K562 (cell line): ENCODE data around the gene HOXB3. TPM values are rescaled to one million over a fixed set of nuclear protein-coding genes. Genes with fewer than 3 reads are reported as not detected.

Experiments
- AFF4 ChIP-seq: sonication (generic); formaldehyde crosslinking; IDR thresholded peaks from 2 replicates; pipeline ENCODE4 v1.8.0; 2023; ENCODE audit warnings: mild to moderate bottlenecking, missing genetic modification reagents
- DACH1 ChIP-seq: fragments of 450-650 bp; IDR thresholded peaks from 2 replicates; pipeline ENCODE4 v1.6.1; 2018; ENCODE audit not compliant: partially characterized antibody
- DMBX1 ChIP-seq: fragments of 250-450 bp; sonication (Bioruptor Pico); IDR thresholded peaks from 2 replicates; pipeline ENCODE4 v1.8.0; 2022; ENCODE audit warnings: inconsistent platforms, mild to moderate bottlenecking, moderate library complexity, borderline replicate concordance
- ELF2 ChIP-seq: fragments of 250-450 bp; sonication (Bioruptor Pico); IDR thresholded peaks from 2 replicates; pipeline ENCODE4 v1.5.0; 2021; ENCODE audit warnings: mild to moderate bottlenecking
- NCOA1 ChIP-seq: fragments of 450-650 bp; IDR thresholded peaks from 2 replicates; pipeline ENCODE4 v1.6.1; 2016; ENCODE audit warnings: low read depth
- RFX1 ChIP-seq: fragments of 450-650 bp; IDR thresholded peaks from 2 replicates; pipeline ENCODE4 v1.6.1; 2016; ENCODE audit warnings: mild to moderate bottlenecking, moderate library complexity
- RNF2 ChIP-seq: sonication (generic); IDR thresholded peaks from 2 replicates; pipeline ENCODE4 v1.6.1; 2016
- SOX6 ChIP-seq: fragments of 450-650 bp; IDR thresholded peaks from 2 replicates; pipeline ENCODE4 v1.6.1; 2014; ENCODE audit warnings: mild to moderate bottlenecking
- TCF7 ChIP-seq: sonication (generic); IDR thresholded peaks from 2 replicates; pipeline ENCODE4 v1.6.1; 2016; ENCODE audit warnings: antibody characterized with exemption, borderline replicate concordance
- THAP12 ChIP-seq: fragments of 250-450 bp; sonication (Bioruptor Pico); IDR thresholded peaks from 2 replicates; pipeline ENCODE4 v1.9.0; 2021; ENCODE audit warnings: mild to moderate bottlenecking, inconsistent platforms
- polyA plus RNA-seq, 8 experiments: library from polyadenylated mRNA; depleted of rRNA in 4 of 8; stranded (reverse) in 5 of 8; unstranded in 3 of 8; fragments of >200 nt; fragmentation: Nextera tagmentation in 2 of 8; fragmentation: Illumina TruSeq in 1 of 8; extraction: Ambion mirVana in 2 of 8; extraction: Trizol in 1 of 8; gene quantifications; 2 replicates each; pipeline versions ENCODE4 v1.2.1 to v1.2.3, GENCODE V29; 2011 to 2014; ENCODE audit warnings: inconsistent platforms in 1 of 8, missing spikeins in 1 of 8
- total RNA-seq, 7 experiments: library from RNA; depleted of rRNA in 6 of 7; stranded (reverse); fragments of >200 nt in 6 of 7; fragmentation: Illumina TruSeq in 2 of 7; extraction: Trizol in 2 of 7; gene quantifications; 2 replicates each; pipeline versions ENCODE4 v1.2.1 to v1.2.3, GENCODE V29; 2011 to 2021; ENCODE audit warnings: low replicate concordance in 1 of 7
- TF ChIP-seq, protein P1 (sequence below): fragments of 450-650 bp; IDR thresholded peaks from 2 replicates; pipeline ENCODE4 v1.6.1; 2016; ENCODE audit warnings: antibody characterized with exemption
- TF ChIP-seq, protein P2 (sequence below): fragments of 250-450 bp; sonication (Bioruptor Pico); IDR thresholded peaks from 2 replicates; pipeline ENCODE4 v1.5.1; 2021; ENCODE audit warnings: mild to moderate bottlenecking
- TF ChIP-seq, protein P3 (sequence below): IDR thresholded peaks from 2 replicates; pipeline ENCODE4 v1.6.1; 2011; ENCODE audit warnings: borderline replicate concordance, low read depth, mild to moderate bottlenecking, moderate library complexity, low read length; ENCODE audit not compliant: insufficient read depth, poor library complexity, severe bottlenecking
- TF ChIP-seq, protein P4 (sequence below): sonication (generic); formaldehyde crosslinking; IDR thresholded peaks from 2 replicates; pipeline ENCODE4 v1.8.0; 2022; ENCODE audit warnings: mild to moderate bottlenecking, missing genetic modification reagents

The HOXB3 gene
- total and polyA plus RNA-seq, 9 of the 15 experiments (the other 6 are each of a cell fraction or from before 2014, with no cell fraction given) = 2.4 to 41.3 (median 20.2) TPM

GRCh38 chr17:48522031-48522653, 67.9 kb downstream of the HOXB3 start (continued):
- TF ChIP-seq AFF4 = no peak
- TF ChIP-seq, protein P1, sequence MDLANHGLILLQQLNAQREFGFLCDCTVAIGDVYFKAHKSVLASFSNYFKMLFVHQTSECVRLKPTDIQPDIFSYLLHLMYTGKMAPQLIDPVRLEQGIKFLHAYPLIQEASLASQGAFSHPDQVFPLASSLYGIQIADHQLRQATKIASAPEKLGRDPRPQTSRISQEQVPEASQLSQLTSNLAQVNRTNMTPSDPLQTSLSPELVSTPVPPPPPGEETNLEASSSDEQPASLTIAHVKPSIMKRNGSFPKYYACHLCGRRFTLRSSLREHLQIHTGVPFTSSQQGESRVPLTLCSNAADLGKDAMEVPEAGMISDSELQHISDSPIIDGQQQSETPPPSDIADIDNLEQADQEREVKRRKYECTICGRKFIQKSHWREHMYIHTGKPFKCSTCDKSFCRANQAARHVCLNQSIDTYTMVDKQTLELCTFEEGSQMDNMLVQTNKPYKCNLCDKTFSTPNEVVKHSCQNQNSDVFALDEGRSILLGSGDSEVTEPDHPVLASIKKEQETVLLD = peak; percentile 51; the same call in 1 of the 2 replicates
- TF ChIP-seq ELF2 (CRISPR knock-in tag) = no peak
- TF ChIP-seq NCOA1 = peak; percentile 39; the same call in 1 of the 2 replicates
- no peak for TF ChIP-seq DMBX1 (CRISPR knock-in tag)
- no peak for TF ChIP-seq RFX1
- TF ChIP-seq RNF2 = peak; percentile 90
- TF ChIP-seq TCF7 = no peak
- no peak for TF ChIP-seq DACH1
- TF ChIP-seq, protein P2, sequence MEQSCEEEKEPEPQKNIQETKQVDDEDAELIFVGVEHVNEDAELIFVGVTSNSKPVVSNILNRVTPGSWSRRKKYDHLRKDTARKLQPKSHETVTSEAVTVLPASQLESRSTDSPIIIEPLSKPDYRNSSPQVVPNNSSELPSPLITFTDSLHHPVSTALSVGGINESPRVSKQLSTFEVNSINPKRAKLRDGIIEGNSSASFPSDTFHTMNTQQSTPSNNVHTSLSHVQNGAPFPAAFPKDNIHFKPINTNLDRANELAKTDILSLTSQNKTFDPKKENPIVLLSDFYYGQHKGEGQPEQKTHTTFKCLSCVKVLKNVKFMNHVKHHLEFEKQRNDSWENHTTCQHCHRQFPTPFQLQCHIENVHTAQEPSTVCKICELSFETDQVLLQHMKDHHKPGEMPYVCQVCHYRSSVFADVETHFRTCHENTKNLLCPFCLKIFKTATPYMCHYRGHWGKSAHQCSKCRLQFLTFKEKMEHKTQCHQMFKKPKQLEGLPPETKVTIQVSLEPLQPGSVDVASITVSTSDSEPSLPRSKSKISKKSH (CRISPR knock-in tag) = no peak
- TF ChIP-seq THAP12 (CRISPR knock-in tag) = no peak
- no peak for TF ChIP-seq SOX6
- TF ChIP-seq, protein P3, sequence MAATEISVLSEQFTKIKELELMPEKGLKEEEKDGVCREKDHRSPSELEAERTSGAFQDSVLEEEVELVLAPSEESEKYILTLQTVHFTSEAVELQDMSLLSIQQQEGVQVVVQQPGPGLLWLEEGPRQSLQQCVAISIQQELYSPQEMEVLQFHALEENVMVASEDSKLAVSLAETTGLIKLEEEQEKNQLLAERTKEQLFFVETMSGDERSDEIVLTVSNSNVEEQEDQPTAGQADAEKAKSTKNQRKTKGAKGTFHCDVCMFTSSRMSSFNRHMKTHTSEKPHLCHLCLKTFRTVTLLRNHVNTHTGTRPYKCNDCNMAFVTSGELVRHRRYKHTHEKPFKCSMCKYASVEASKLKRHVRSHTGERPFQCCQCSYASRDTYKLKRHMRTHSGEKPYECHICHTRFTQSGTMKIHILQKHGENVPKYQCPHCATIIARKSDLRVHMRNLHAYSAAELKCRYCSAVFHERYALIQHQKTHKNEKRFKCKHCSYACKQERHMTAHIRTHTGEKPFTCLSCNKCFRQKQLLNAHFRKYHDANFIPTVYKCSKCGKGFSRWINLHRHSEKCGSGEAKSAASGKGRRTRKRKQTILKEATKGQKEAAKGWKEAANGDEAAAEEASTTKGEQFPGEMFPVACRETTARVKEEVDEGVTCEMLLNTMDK = peak; percentile 82
- TF ChIP-seq, protein P4, sequence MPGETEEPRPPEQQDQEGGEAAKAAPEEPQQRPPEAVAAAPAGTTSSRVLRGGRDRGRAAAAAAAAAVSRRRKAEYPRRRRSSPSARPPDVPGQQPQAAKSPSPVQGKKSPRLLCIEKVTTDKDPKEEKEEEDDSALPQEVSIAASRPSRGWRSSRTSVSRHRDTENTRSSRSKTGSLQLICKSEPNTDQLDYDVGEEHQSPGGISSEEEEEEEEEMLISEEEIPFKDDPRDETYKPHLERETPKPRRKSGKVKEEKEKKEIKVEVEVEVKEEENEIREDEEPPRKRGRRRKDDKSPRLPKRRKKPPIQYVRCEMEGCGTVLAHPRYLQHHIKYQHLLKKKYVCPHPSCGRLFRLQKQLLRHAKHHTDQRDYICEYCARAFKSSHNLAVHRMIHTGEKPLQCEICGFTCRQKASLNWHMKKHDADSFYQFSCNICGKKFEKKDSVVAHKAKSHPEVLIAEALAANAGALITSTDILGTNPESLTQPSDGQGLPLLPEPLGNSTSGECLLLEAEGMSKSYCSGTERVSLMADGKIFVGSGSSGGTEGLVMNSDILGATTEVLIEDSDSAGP (CRISPR knock-in tag) = no peak
